ENCODE measurements around the gene FAXDC2. TPM values are rescaled to one million over a fixed set of nuclear protein-coding genes. Genes with fewer than 3 reads are reported as not detected.

Gene FAXDC2
- total and polyA plus RNA-seq, 2 of the 8 experiments (the other 6 are each of a cell fraction or from before 2014, with no cell fraction given), result 3.7 to 5.9 TPM

DNA sequence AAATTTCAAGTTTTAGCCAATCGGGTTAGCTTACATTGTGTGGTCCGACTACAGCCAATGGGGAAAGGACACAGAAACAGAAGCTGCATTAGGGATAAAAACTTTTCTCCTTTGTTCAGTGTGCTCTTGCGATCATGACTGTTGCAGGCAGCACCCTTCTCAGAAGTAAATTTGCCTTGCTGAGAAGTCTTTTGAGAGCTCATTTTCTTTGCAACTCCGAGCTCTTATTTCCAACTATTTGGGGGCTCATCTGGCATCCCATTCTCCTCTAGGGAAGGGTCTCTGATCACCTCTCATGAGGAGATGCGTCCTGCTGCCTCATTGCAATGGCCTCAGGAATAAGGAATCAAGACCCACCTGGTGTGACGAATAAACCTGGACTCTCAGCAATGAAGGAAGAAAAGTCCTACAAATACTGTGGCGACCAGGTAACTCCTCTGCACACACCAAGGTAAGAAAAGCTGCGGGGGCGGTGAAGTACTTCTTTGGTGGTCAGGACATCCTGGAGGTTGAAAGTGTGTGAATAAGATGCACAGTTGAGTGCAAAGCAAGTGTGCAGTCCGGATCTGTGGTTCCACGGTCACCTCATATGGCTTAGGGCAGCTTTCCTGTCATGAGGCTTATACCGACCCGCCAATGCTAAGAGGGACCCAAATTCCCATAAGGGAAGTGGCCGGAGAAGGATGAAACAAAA lies 28.4 kb upstream of the FAXDC2 start (continued):
- TF ChIP-seq FOSL1 (IDR thresholded peaks at IDR 0.05; ENCODE audit: insufficient read depth, low read depth, low read length), result no peak
- TF ChIP-seq, protein P1, sequence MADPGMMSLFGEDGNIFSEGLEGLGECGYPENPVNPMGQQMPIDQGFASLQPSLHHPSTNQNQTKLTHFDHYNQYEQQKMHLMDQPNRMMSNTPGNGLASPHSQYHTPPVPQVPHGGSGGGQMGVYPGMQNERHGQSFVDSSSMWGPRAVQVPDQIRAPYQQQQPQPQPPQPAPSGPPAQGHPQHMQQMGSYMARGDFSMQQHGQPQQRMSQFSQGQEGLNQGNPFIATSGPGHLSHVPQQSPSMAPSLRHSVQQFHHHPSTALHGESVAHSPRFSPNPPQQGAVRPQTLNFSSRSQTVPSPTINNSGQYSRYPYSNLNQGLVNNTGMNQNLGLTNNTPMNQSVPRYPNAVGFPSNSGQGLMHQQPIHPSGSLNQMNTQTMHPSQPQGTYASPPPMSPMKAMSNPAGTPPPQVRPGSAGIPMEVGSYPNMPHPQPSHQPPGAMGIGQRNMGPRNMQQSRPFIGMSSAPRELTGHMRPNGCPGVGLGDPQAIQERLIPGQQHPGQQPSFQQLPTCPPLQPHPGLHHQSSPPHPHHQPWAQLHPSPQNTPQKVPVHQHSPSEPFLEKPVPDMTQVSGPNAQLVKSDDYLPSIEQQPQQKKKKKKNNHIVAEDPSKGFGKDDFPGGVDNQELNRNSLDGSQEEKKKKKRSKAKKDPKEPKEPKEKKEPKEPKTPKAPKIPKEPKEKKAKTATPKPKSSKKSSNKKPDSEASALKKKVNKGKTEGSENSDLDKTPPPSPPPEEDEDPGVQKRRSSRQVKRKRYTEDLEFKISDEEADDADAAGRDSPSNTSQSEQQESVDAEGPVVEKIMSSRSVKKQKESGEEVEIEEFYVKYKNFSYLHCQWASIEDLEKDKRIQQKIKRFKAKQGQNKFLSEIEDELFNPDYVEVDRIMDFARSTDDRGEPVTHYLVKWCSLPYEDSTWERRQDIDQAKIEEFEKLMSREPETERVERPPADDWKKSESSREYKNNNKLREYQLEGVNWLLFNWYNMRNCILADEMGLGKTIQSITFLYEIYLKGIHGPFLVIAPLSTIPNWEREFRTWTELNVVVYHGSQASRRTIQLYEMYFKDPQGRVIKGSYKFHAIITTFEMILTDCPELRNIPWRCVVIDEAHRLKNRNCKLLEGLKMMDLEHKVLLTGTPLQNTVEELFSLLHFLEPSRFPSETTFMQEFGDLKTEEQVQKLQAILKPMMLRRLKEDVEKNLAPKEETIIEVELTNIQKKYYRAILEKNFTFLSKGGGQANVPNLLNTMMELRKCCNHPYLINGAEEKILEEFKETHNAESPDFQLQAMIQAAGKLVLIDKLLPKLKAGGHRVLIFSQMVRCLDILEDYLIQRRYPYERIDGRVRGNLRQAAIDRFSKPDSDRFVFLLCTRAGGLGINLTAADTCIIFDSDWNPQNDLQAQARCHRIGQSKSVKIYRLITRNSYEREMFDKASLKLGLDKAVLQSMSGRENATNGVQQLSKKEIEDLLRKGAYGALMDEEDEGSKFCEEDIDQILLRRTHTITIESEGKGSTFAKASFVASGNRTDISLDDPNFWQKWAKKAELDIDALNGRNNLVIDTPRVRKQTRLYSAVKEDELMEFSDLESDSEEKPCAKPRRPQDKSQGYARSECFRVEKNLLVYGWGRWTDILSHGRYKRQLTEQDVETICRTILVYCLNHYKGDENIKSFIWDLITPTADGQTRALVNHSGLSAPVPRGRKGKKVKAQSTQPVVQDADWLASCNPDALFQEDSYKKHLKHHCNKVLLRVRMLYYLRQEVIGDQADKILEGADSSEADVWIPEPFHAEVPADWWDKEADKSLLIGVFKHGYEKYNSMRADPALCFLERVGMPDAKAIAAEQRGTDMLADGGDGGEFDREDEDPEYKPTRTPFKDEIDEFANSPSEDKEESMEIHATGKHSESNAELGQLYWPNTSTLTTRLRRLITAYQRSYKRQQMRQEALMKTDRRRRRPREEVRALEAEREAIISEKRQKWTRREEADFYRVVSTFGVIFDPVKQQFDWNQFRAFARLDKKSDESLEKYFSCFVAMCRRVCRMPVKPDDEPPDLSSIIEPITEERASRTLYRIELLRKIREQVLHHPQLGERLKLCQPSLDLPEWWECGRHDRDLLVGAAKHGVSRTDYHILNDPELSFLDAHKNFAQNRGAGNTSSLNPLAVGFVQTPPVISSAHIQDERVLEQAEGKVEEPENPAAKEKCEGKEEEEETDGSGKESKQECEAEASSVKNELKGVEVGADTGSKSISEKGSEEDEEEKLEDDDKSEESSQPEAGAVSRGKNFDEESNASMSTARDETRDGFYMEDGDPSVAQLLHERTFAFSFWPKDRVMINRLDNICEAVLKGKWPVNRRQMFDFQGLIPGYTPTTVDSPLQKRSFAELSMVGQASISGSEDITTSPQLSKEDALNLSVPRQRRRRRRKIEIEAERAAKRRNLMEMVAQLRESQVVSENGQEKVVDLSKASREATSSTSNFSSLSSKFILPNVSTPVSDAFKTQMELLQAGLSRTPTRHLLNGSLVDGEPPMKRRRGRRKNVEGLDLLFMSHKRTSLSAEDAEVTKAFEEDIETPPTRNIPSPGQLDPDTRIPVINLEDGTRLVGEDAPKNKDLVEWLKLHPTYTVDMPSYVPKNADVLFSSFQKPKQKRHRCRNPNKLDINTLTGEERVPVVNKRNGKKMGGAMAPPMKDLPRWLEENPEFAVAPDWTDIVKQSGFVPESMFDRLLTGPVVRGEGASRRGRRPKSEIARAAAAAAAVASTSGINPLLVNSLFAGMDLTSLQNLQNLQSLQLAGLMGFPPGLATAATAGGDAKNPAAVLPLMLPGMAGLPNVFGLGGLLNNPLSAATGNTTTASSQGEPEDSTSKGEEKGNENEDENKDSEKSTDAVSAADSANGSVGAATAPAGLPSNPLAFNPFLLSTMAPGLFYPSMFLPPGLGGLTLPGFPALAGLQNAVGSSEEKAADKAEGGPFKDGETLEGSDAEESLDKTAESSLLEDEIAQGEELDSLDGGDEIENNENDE (IDR thresholded peaks at IDR 0.05; ENCODE audit: insufficient replicate concordance, low read length), result no peak
